ENCODE data around the gene MRPL16. TPM values are rescaled to one million over a fixed set of nuclear protein-coding genes. Genes with fewer than 3 reads are reported as not detected.

MRPL16 gene
- total RNA-seq (10 to 100 TPM; 24.9 to 33.5 TPM), polyA plus RNA-seq (10 to 100 TPM; 45.7 to 54.9 TPM)

DNA sequence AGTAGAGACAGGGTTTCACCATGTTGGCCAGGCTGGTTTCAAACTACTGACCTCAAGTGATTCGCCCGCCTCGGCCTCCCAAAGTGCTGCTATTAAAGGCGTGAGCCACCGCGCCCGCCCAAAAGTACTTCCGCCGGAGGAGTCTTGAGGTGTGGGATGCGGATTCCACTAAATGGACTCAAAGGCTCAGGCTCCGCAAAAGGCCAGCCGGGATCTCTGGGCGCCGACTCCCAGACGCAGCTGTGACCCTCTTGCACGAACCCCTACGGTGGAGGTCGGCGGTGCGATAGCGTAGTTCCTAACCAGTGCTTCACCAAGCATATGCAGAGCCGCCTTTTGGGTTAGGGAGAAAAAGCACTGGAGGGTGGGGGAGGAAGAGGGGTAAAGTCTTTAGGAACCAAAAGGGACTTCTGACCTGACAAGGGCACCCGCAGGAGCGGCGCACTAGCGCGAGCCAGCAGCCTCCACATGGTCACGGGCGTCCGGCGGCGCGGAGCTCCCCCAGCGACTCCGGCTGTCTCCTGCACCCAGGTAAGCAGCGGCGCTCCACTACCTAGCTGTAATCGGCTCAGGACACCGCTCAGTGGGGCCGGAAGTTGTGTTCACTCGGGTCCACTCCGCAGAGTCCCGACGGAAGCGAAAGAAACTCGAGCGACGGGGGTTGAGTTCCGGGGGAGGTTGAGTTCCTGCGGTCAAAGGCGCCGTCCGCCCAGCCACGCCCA is at the start of gene MRPL16:
TSS of gene MRPL16 (minus strand) at position 590 of the 722 bp plus-strand sequence. CDS start at position 470, 120 bp downstream.
- peak; percentile 88 for DNase-seq (ENCODE audit: low spot score)
- TF ChIP-seq FOXA1 (IDR thresholded peaks at IDR 0.05): peak; percentile 37
- TF ChIP-seq, protein P1, sequence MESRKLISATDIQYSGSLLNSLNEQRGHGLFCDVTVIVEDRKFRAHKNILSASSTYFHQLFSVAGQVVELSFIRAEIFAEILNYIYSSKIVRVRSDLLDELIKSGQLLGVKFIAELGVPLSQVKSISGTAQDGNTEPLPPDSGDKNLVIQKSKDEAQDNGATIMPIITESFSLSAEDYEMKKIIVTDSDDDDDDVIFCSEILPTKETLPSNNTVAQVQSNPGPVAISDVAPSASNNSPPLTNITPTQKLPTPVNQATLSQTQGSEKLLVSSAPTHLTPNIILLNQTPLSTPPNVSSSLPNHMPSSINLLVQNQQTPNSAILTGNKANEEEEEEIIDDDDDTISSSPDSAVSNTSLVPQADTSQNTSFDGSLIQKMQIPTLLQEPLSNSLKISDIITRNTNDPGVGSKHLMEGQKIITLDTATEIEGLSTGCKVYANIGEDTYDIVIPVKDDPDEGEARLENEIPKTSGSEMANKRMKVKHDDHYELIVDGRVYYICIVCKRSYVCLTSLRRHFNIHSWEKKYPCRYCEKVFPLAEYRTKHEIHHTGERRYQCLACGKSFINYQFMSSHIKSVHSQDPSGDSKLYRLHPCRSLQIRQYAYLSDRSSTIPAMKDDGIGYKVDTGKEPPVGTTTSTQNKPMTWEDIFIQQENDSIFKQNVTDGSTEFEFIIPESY (IDR thresholded peaks at IDR 0.05): no peak
- peak; percentile 82 for TF ChIP-seq TAF1 (conservative IDR thresholded peaks at IDR 0.05)
- TF ChIP-seq GABPA (IDR thresholded peaks at IDR 0.05 in 1 of 2, conservative IDR thresholded peaks at IDR 0.05 in 1 of 2): peak; percentile 100
- no peak for TF ChIP-seq NR2F2 (IDR thresholded peaks at IDR 0.05)
- TF ChIP-seq, protein P2, sequence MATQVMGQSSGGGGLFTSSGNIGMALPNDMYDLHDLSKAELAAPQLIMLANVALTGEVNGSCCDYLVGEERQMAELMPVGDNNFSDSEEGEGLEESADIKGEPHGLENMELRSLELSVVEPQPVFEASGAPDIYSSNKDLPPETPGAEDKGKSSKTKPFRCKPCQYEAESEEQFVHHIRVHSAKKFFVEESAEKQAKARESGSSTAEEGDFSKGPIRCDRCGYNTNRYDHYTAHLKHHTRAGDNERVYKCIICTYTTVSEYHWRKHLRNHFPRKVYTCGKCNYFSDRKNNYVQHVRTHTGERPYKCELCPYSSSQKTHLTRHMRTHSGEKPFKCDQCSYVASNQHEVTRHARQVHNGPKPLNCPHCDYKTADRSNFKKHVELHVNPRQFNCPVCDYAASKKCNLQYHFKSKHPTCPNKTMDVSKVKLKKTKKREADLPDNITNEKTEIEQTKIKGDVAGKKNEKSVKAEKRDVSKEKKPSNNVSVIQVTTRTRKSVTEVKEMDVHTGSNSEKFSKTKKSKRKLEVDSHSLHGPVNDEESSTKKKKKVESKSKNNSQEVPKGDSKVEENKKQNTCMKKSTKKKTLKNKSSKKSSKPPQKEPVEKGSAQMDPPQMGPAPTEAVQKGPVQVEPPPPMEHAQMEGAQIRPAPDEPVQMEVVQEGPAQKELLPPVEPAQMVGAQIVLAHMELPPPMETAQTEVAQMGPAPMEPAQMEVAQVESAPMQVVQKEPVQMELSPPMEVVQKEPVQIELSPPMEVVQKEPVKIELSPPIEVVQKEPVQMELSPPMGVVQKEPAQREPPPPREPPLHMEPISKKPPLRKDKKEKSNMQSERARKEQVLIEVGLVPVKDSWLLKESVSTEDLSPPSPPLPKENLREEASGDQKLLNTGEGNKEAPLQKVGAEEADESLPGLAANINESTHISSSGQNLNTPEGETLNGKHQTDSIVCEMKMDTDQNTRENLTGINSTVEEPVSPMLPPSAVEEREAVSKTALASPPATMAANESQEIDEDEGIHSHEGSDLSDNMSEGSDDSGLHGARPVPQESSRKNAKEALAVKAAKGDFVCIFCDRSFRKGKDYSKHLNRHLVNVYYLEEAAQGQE (IDR thresholded peaks at IDR 0.05): peak; percentile 63
- TF ChIP-seq YY1 (IDR thresholded peaks at IDR 0.05): peak; percentile 80
- TF ChIP-seq, protein P3, sequence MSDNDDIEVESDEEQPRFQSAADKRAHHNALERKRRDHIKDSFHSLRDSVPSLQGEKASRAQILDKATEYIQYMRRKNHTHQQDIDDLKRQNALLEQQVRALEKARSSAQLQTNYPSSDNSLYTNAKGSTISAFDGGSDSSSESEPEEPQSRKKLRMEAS (IDR thresholded peaks at IDR 0.05): peak; percentile 32
- TF ChIP-seq HNF4A (conservative IDR thresholded peaks at IDR 0.05): peak; percentile 38 to 41
- TF ChIP-seq RAD21 (IDR thresholded peaks at IDR 0.05): no peak
- TF ChIP-seq JUND (IDR thresholded peaks at IDR 0.05): peak in 1 of 2 donors; percentile 12
- TF ChIP-seq HNF4G (IDR thresholded peaks at IDR 0.05): peak; percentile 50
- TF ChIP-seq FOXA2 (IDR thresholded peaks at IDR 0.05): peak; percentile 6
- TF ChIP-seq, protein P4, sequence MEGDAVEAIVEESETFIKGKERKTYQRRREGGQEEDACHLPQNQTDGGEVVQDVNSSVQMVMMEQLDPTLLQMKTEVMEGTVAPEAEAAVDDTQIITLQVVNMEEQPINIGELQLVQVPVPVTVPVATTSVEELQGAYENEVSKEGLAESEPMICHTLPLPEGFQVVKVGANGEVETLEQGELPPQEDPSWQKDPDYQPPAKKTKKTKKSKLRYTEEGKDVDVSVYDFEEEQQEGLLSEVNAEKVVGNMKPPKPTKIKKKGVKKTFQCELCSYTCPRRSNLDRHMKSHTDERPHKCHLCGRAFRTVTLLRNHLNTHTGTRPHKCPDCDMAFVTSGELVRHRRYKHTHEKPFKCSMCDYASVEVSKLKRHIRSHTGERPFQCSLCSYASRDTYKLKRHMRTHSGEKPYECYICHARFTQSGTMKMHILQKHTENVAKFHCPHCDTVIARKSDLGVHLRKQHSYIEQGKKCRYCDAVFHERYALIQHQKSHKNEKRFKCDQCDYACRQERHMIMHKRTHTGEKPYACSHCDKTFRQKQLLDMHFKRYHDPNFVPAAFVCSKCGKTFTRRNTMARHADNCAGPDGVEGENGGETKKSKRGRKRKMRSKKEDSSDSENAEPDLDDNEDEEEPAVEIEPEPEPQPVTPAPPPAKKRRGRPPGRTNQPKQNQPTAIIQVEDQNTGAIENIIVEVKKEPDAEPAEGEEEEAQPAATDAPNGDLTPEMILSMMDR (IDR thresholded peaks at IDR 0.05; ENCODE audit: low read depth, low read length, missing input control): peak; percentile 30
- peak; percentile 42 for TF ChIP-seq SP1 (IDR thresholded peaks at IDR 0.05)
- peak in 1 of 2 donors; percentile 32 for TF ChIP-seq EGR1 (IDR thresholded peaks at IDR 0.05; ENCODE audit: low read depth in 2 of 2)
- peak; percentile 40 to 53 for TF ChIP-seq RXRA (IDR thresholded peaks at IDR 0.05)
- TF ChIP-seq, protein P5, sequence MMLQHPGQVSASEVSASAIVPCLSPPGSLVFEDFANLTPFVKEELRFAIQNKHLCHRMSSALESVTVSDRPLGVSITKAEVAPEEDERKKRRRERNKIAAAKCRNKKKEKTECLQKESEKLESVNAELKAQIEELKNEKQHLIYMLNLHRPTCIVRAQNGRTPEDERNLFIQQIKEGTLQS (IDR thresholded peaks at IDR 0.05): peak; percentile 41
- H3K9me3 ChIP-seq (ENCODE audit: control insufficient read depth in 4 of 4, low read length in 3 of 4): no peaks in the 10 kb centered on the region
- peaks cover 0 to 6% (median 0%) of the 10 kb centered on the region in 4 donors for H3K4me1 ChIP-seq (ENCODE audit: control insufficient read depth in 4 of 4, insufficient read depth in 4 of 4, low read length in 3 of 4)
- peaks cover 6 to 28% (median 18%) of the 10 kb centered on the region in 4 donors for H3K36me3 ChIP-seq (ENCODE audit: control insufficient read depth in 4 of 4, insufficient read depth in 3 of 4, low read depth in 1 of 4, low read length in 3 of 4)
- under 1% methylated on average over 54 of the region's 54 CpGs for WGBS
- peak within 1 kb of the TSS; percentile 74 to 90 for H3K27ac ChIP-seq (ENCODE audit: low read depth in 1 of 2, low read length in 2 of 2)
- H3K9ac ChIP-seq (ENCODE audit: low read depth in 1 of 2, low read length in 2 of 2): peak within 1 kb of the TSS; percentile 83 to 98
- H3K27me3 ChIP-seq (ENCODE audit: control insufficient read depth in 4 of 4, insufficient read depth in 4 of 4, low read length in 3 of 4): no peaks in the 10 kb centered on the region
- H3K4me3 ChIP-seq (ENCODE audit: low read depth in 1 of 3, low read length in 3 of 3): peak within 1 kb of the TSS; percentile 78 to 98 (median 87)

Measured in liver (tissue), 9 donors.